Parathyroid adenoma (tissue), 2 donors: ENCODE data around the gene NOP10.
"Not testable (repeated sequence)": the region's sequence is repeated elsewhere in the genome, so short reads cannot be mapped to it uniquely, and the experiment has no call there.

Experiments
- H2AFZ ChIP-seq: fragments of 300-600 bp; sonication (generic); one replicate; pipeline ENCODE4 v1.7.0; 2017; ENCODE audit warnings: antibody characterized with exemption, mild to moderate bottlenecking
- H3K27ac ChIP-seq: fragments of 300-600 bp; sonication (generic); one replicate; pipeline ENCODE4 v1.7.0; 2017
- H3K27me3 ChIP-seq: fragments of 300-600 bp; sonication (generic); one replicate; pipeline ENCODE4 v1.7.0; 2017; ENCODE audit warnings: low read length; ENCODE audit not compliant: control insufficient read depth, insufficient read depth
- H3K36me3 ChIP-seq: fragments of 300-600 bp; sonication (generic); one replicate; pipeline ENCODE4 v1.7.0; 2017; ENCODE audit warnings: low read length; ENCODE audit not compliant: control insufficient read depth, insufficient read depth
- H3K4me1 ChIP-seq: fragments of 300-600 bp; sonication (generic); one replicate; pipeline ENCODE4 v1.7.0; 2017; ENCODE audit warnings: control low read depth
- H3K4me2 ChIP-seq: fragments of 300-600 bp; sonication (generic); one replicate; pipeline ENCODE4 v1.7.0; 2017; ENCODE audit warnings: low read length
- H3K4me3 ChIP-seq: fragments of 300-600 bp; sonication (generic); one replicate; pipeline ENCODE4 v1.7.0; 2017; ENCODE audit warnings: low read depth, low read length
- H3K79me2 ChIP-seq: fragments of 300-600 bp; sonication (generic); one replicate; pipeline ENCODE4 v1.7.0; 2017; ENCODE audit warnings: control low read depth
- H3K9ac ChIP-seq: fragments of 300-600 bp; sonication (generic); one replicate; pipeline ENCODE4 v1.7.0; 2017; ENCODE audit warnings: mild to moderate bottlenecking
- H3K9me3 ChIP-seq: fragments of 300-600 bp; sonication (generic); one replicate; pipeline ENCODE4 v1.7.0; 2017; ENCODE audit warnings: low read length; ENCODE audit not compliant: control insufficient read depth
- TF ChIP-seq, protein P1 (sequence below): fragments of 300-600 bp; sonication (generic); IDR thresholded peaks from one replicate; pipeline ENCODE4 v1.7.0; 2017; ENCODE audit warnings: antibody characterized with exemption, mild to moderate bottlenecking
- donor health status: primary hyperparathyroidism.

The NOP10 gene

DNA sequence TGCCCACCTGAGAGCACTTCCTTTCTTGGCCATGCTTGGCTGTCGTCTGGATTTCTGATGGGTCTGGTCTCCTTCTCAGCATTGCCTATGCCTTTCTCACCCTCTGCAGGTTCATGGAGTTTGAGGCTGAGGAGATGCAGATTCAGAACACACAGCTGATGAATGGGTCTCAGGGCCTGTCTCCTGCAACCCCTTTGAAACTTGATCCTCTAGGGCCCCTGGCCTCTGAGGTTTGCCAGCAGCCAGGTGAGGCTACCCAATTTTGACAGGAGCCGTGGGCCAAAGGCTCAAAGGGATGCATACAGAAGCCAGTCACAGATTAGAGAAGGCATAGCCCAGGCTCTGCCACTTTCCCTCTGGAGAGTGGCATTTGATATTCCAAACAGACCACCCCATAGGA is 10.7 kb upstream of the NOP10 start:
- H3K79me2 ChIP-seq: no peaks in the 10 kb centered on the region
- no peak overlapping the region for H3K4me2 ChIP-seq
- H3K27me3 ChIP-seq: no peaks in the 10 kb centered on the region
- no peak overlapping the region for H2AFZ ChIP-seq
- no peak overlapping the region for H3K9ac ChIP-seq
- H3K9me3 ChIP-seq: no peaks in the 10 kb centered on the region
- no peak overlapping the region for H3K4me3 ChIP-seq
- TF ChIP-seq, protein P1, sequence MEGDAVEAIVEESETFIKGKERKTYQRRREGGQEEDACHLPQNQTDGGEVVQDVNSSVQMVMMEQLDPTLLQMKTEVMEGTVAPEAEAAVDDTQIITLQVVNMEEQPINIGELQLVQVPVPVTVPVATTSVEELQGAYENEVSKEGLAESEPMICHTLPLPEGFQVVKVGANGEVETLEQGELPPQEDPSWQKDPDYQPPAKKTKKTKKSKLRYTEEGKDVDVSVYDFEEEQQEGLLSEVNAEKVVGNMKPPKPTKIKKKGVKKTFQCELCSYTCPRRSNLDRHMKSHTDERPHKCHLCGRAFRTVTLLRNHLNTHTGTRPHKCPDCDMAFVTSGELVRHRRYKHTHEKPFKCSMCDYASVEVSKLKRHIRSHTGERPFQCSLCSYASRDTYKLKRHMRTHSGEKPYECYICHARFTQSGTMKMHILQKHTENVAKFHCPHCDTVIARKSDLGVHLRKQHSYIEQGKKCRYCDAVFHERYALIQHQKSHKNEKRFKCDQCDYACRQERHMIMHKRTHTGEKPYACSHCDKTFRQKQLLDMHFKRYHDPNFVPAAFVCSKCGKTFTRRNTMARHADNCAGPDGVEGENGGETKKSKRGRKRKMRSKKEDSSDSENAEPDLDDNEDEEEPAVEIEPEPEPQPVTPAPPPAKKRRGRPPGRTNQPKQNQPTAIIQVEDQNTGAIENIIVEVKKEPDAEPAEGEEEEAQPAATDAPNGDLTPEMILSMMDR: no peak
- H3K36me3 ChIP-seq: no peaks in the 10 kb centered on the region
- H3K27ac ChIP-seq: no peak overlapping the region
- H3K4me1 ChIP-seq: no peaks in the 10 kb centered on the region

DNA sequence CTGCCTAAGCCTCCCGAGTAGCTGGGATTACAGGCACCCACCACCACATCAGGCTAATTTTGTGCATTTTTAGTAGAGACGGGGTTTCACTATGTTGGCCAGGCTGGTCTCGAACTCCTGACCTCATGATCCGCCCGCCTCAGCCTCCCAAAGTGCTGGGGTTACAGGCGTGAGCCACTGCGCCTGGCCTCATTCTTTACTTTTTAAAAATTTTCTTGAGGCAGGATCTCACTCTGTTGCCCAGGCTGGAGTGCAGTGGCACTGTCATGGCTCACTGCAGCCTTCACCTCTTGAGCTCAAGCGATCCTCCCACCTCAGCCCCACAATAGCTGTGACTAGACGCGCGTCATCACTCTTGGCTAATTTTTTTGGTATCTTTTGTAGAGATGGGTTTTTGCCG is 10.1 kb upstream of the NOP10 start:
- H3K79me2 ChIP-seq, H3K9ac ChIP-seq, H3K36me3 ChIP-seq, H3K27me3 ChIP-seq, H3K4me1 ChIP-seq, H3K4me3 ChIP-seq, H3K27ac ChIP-seq, H3K4me2 ChIP-seq, H2AFZ ChIP-seq, H3K9me3 ChIP-seq: not testable (repeated sequence)

DNA sequence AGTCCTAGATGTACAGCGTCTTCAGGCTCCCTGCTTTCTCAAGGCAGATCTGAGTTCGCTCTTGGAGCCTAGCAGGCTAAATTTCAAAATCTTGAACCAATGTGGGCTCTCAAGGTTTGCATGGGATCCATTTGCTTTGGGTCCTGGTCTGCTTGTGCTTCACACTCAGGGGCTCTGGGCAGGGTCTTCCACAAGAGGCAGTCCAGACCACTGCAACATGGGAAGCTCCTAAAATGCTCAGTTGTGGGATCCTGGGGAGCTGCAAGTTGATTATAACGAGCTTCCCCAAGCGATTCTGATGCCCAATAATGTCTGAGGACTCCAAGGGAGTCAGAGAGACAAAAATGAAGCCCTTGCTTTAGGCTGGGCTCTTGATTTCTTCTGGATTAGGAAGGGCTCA is 6.8 kb upstream of the NOP10 start:
- Histone ChIP-seq H3K79me2 (no peaks in the 10 kb centered on the region), H3K4me2 (no peak overlapping the region), H3K27ac (no peak overlapping the region), H2AFZ (no peak overlapping the region), H3K27me3 (no peaks in the 10 kb centered on the region), H3K9me3 (no peaks in the 10 kb centered on the region), H3K36me3 (no peaks in the 10 kb centered on the region), H3K4me1 (no peaks in the 10 kb centered on the region), H3K9ac (no peak overlapping the region), H3K4me3 (no peak overlapping the region)
- TF ChIP-seq, protein P1: no peak

DNA sequence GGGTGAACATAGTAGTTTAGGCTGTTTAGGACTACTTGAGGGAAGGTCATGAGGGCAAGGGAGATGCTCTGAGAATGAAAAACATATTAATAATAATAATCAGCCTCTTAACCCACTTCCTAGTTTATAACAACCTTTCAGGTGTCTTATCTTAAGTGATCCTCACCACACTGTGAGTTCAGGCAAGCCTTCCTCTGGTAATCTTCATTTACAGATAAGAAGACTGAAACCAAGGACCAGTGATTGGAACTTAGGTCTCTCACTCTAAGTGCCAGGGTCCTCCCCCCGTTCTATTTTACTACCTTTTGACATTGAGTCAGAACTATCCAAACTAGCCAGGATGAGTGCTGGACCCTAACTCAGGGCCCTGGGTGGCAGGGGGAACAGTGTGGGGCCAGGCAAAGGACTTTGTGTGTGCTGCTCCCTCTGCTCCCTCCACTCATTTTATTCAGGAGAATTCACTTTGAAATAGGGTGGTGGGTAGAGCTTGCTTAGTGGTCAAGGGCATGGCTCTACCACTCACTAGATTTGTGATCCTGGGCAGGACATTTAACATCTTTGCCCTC is 5.9 kb upstream of the NOP10 start:
- Histone ChIP-seq H3K27me3 (no peaks in the 10 kb centered on the region), H3K36me3 (no peaks in the 10 kb centered on the region), H2AFZ (no peak overlapping the region), H3K4me1 (no peaks in the 10 kb centered on the region), H3K9ac (no peak overlapping the region), H3K27ac (no peak overlapping the region), H3K4me2 (no peak overlapping the region), H3K4me3 (no peak overlapping the region), H3K9me3 (no peaks in the 10 kb centered on the region), H3K79me2 (no peaks in the 10 kb centered on the region)
- TF ChIP-seq, protein P1: no peak

DNA sequence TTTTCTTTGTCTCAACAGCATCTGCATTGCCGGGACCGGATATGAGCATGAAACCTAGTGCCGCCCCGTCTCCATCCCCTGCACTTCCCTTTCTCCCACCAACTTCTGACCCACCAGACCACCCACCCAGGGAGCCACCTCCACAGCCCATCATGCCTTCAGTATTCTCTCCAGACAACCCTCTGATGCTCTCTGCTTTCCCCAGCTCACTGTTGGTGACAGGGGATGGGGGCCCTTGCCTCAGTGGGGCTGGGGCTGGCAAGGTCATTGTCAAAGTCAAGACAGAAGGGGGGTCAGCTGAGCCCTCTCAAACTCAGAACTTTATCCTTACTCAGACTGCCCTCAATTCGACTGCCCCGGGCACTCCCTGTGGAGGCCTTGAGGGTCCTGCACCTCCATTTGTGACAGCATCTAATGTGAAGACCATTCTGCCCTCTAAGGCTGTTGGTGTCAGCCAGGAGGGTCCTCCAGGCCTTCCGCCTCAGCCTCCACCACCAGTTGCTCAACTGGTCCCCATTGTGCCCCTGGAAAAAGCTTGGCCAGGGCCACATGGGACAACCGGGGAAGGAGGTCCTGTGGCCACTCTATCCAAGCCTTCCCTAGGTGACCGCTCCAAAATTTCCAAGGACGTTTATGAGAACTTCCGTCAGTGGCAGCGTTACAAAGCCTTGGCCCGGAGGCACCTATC is 5.2 kb upstream of the NOP10 start:
- Histone ChIP-seq H3K4me2 (no peak overlapping the region), H3K9ac (no peak overlapping the region), H3K4me3 (no peak overlapping the region), H3K4me1 (no peaks in the 10 kb centered on the region), H3K79me2 (no peaks in the 10 kb centered on the region), H3K27me3 (no peaks in the 10 kb centered on the region), H3K9me3 (no peaks in the 10 kb centered on the region), H3K36me3 (no peaks in the 10 kb centered on the region), H2AFZ (no peak overlapping the region), H3K27ac (no peak overlapping the region)
- TF ChIP-seq, protein P1: no peak

DNA sequence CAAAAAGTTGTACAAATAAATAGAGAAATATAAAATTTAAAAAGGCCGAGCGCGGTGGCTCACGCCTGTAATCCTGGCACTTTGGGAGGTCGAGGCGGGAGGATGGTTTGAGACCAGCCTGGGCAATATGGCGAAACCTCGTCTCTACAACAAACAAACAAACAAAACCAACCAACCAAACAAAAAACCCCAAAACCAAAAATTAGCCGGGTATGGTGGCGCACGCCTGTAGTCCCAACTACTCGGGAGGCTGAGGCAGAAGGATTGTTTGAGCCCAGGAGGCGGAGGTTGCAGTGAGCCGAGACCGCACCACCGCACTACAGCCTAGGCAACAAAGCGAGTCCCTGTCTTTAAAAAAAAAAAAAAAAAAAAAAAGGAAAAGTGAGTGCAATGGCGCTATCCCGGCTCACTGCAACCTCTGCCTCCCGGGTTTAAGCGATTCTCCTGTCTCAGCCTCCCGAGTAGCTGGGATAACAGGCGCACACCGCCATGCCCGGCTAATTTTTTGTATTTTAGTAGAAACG is 661 bp downstream of the NOP10 start:
- not testable (repeated sequence) for H3K79me2 ChIP-seq, H3K27me3 ChIP-seq, H3K36me3 ChIP-seq, H3K9ac ChIP-seq, H3K27ac ChIP-seq, H3K4me1 ChIP-seq, H3K9me3 ChIP-seq
- H3K4me2 ChIP-seq: peak overlapping the region; percentile 51
- peak overlapping the region; percentile 69 for H3K4me3 ChIP-seq
- H2AFZ ChIP-seq: peak overlapping the region; percentile 80
